RWPE2 (cell line): ENCODE data around the gene PIK3R6.
"Not testable (repeated sequence)": the region's sequence is repeated elsewhere in the genome, so short reads cannot be mapped to it uniquely, and the experiment has no call there.

Experiments used
- ATAC-seq: fragments of 200-7000 bp; cut with Tn5 transposase; 3 replicates; pipeline ENCODE4 v1.9.1; 2021; ENCODE audit warnings: low read depth
- DNase-seq: peaks from one replicate; pipeline ENCODE4 v3.0.0-alpha.2; 2020; ENCODE audit warnings: low spot score
- H3K27ac ChIP-seq: fragments of 450-650 bp; 2 replicates; pipeline ENCODE4 v1.5.1; 2017; ENCODE audit warnings: mild to moderate bottlenecking; ENCODE audit not compliant: poor library complexity, severe bottlenecking
- H3K27me3 ChIP-seq: fragments of 250-450 bp; sonication (Bioruptor Pico); 2 replicates; pipeline ENCODE4 v1.5.1; 2021; ENCODE audit warnings: mild to moderate bottlenecking, moderate library complexity; ENCODE audit not compliant: insufficient read depth, poor library complexity, severe bottlenecking
- H3K36me3 ChIP-seq: fragments of 250-450 bp; sonication (Bioruptor Pico); 2 replicates; pipeline ENCODE4 v1.5.1; 2020; ENCODE audit warnings: low read depth, mild to moderate bottlenecking, moderate library complexity
- H3K4me1 ChIP-seq: fragments of 250-450 bp; sonication (Bioruptor Pico); 2 replicates; pipeline ENCODE4 v1.5.1; 2021; ENCODE audit warnings: mild to moderate bottlenecking, moderate library complexity; ENCODE audit not compliant: insufficient read depth, poor library complexity, severe bottlenecking
- H3K4me3 ChIP-seq: fragments of 250-450 bp; sonication (Bioruptor Pico); 2 replicates; pipeline ENCODE4 v1.5.1; 2021; ENCODE audit warnings: mild to moderate bottlenecking, moderate library complexity; ENCODE audit not compliant: severe bottlenecking
- H3K9me3 ChIP-seq: fragments of 250-450 bp; sonication (Bioruptor Pico); 2 replicates; pipeline ENCODE4 v1.5.1; 2021; ENCODE audit warnings: mild to moderate bottlenecking, moderate library complexity; ENCODE audit not compliant: severe bottlenecking
- CTCF ChIP-seq: fragments of 450-650 bp; IDR thresholded peaks from one replicate; pipeline ENCODE4 v1.5.1; 2017; ENCODE audit warnings: mild to moderate bottlenecking, moderate library complexity; ENCODE audit not compliant: poor library complexity, severe bottlenecking

PIK3R6 gene

DNA sequence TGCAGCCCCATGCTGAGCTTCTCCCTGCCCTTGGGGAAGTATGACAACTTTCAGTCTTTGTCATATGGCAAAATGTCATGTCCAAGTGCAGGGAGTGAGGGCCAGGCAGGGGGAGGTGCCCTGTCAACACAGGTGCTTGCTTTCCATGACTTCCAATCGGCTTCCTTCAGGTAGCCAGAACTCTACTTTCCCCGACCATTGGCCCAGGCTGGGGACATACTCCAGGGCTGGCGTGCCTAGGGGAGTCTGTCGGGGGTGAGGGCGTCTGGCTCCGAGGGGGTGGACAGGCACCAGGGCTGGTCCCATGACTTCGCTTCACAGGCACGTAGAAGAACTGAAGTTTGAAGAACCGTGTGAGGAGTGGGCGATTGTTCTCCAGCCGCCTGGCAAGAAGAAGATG is 19.8 kb upstream of the PIK3R6 start:
- no peak overlapping the region for H3K4me3 ChIP-seq
- ATAC-seq (no peak), DNase-seq (no peak)
- H3K9me3 ChIP-seq, result no peaks in the 10 kb centered on the region
- H3K27me3 ChIP-seq, result no peaks in the 10 kb centered on the region
- no peak overlapping the region for H3K27ac ChIP-seq
- H3K36me3 ChIP-seq, result no peaks in the 10 kb centered on the region
- no peak for TF ChIP-seq CTCF
- no peaks in the 10 kb centered on the region for H3K4me1 ChIP-seq

- no peak for TF ChIP-seq CTCF
- no peak for ATAC-seq
- Histone ChIP-seq H3K4me3 (no peak overlapping the region), H3K27ac (no peak overlapping the region), H3K4me1 (no peaks in the 10 kb centered on the region), H3K9me3 (no peaks in the 10 kb centered on the region), H3K27me3 (no peaks in the 10 kb centered on the region), H3K36me3 (no peaks in the 10 kb centered on the region)
- DNase-seq, result no peak
These were observed 18.7 kb upstream of the PIK3R6 start for GRCh38 chr17:8885967-8886684.

DNA sequence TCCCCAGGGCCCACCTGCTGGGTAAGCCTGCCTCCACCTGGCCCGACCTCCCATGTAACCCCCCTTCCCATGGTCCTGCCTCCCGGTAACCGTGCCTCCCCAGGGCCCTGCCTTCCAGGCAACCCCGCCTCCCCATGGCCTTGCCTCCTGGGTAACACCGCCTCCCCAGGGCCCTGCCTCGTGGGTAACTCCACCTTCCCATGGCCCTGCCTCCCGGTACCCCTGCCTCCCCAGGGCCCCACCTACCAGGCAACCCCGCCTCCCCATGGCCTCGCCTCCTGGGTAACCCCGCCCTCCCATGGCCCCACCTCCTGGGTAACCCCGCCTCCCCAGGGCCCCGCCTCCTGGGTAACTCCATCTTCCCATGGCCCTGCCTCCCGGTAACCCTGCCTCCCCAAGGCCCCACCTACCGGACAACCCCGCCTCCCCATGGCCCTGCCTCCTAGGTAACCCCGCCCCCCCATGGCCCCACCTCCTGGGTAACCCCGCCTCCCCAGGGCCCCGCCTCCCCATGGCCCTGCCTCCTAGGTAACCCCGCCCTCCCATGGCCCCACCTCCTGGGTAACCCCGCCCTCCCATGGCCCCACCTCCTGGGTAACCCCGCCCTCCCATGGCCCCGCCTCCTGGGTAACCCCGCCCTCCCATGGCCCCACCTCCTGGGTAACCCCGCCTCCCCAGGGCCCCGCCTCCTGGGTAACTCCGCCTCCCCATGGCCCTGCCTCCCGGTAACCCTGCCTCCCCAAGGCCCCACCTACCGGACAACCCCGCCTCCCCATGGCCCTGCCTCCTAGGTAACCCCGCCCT is 17.9 kb upstream of the PIK3R6 start:
- H3K36me3 ChIP-seq, H3K4me1 ChIP-seq: not testable (repeated sequence)

DNA sequence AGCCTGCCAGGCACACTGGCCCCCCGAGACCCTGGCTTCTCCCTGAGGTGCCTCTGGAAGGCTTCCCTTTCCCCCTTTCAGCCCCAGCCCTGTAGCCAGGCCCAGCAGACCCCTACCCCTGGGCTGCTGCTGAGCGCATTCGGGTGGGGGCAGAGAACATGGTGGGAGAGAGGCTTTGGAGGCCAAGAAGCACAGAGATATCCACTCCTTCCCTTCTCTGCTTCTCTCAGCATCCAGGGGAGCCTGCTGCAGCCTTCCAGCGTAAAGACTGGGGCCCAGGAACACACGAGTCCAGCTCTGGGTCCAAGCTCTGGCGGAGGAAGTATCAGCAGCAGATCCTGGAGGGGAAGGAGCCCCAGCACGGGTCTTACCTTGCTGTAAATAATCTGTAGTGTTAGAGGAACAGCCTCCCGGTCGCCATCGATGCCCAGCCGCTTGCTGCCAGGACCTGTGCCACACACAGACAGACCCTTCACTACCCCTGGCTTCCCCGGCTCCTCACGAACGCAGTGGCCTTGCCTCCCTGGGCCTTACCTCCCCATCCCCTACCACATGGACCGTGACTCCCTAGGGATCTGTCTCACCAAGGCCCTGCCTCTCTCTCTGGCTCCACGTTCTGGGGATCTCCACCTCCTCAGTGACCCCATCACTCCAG is 17.0 kb upstream of the PIK3R6 start:
- TF ChIP-seq CTCF, result no peak
- ATAC-seq, result no peak
- no peaks in the 10 kb centered on the region for H3K27me3 ChIP-seq
- H3K36me3 ChIP-seq, result no peaks in the 10 kb centered on the region
- no peak overlapping the region for H3K4me3 ChIP-seq
- no peak overlapping the region for H3K27ac ChIP-seq
- DNase-seq, result no peak
- H3K4me1 ChIP-seq, result no peaks in the 10 kb centered on the region
- H3K9me3 ChIP-seq, result no peaks in the 10 kb centered on the region

More for the DNA sequence above, 17.9 kb upstream of the PIK3R6 start:
- not testable (repeated sequence) for ATAC-seq, DNase-seq, H3K4me3 ChIP-seq, H3K9me3 ChIP-seq, H3K27ac ChIP-seq, H3K27me3 ChIP-seq

- no peak for ATAC-seq
- DNase-seq, result no peak
- Histone ChIP-seq H3K36me3 (no peaks in the 10 kb centered on the region), H3K4me1 (no peaks in the 10 kb centered on the region), H3K9me3 (no peaks in the 10 kb centered on the region), H3K4me3 (no peak overlapping the region), H3K27me3 (no peaks in the 10 kb centered on the region), H3K27ac (no peak overlapping the region)
- no peak for TF ChIP-seq CTCF
These were observed 15.9 kb upstream of the PIK3R6 start for GRCh38 chr17:8883353-8883752.
